ENCODE data around the gene IFNE. TPM values are rescaled to one million over a fixed set of nuclear protein-coding genes. Genes with fewer than 3 reads are reported as not detected.

Gene IFNE
- total and polyA plus RNA-seq, 11 donors = 0.68 TPM; not detected in 10

DNA sequence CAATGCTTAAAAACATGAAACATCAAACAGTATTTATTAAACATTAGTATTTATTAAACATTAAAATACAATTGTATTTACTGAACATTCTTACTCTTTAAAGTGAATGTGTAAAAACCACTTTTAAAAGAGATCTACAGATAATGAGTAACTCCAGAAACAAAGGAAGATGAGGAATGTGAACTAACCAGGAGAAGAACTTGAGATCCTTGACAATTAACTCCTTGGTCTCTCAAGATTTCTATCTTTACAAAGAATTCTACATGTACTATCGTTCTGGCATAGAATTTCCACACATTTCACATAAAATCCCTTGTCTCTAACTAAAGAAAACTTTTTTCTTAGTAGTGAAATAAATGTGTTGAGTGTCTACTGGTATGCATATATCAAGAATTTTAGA lies 28.7 kb upstream of the IFNE start:
- no peaks in the 10 kb centered on the region for H3K36me3 ChIP-seq
- TF ChIP-seq, protein P1, sequence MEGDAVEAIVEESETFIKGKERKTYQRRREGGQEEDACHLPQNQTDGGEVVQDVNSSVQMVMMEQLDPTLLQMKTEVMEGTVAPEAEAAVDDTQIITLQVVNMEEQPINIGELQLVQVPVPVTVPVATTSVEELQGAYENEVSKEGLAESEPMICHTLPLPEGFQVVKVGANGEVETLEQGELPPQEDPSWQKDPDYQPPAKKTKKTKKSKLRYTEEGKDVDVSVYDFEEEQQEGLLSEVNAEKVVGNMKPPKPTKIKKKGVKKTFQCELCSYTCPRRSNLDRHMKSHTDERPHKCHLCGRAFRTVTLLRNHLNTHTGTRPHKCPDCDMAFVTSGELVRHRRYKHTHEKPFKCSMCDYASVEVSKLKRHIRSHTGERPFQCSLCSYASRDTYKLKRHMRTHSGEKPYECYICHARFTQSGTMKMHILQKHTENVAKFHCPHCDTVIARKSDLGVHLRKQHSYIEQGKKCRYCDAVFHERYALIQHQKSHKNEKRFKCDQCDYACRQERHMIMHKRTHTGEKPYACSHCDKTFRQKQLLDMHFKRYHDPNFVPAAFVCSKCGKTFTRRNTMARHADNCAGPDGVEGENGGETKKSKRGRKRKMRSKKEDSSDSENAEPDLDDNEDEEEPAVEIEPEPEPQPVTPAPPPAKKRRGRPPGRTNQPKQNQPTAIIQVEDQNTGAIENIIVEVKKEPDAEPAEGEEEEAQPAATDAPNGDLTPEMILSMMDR (IDR thresholded peaks at IDR 0.05) = no peak
- no peak for TF ChIP-seq POLR2A (IDR thresholded peaks at IDR 0.05)
- H3K4me3 ChIP-seq = no peak overlapping the region
- intact Hi-C loops (cut with DNase I) = no loop called here
- H3K9me3 ChIP-seq = no peaks in the 10 kb centered on the region
- no peak overlapping the region for H3K27ac ChIP-seq
- ATAC-seq = no peak
- DNase-seq = no peak
- no peaks in the 10 kb centered on the region for H3K27me3 ChIP-seq
- peaks cover 0 to 13% (median 0%) of the 10 kb centered on the region in 12 donors for H3K4me1 ChIP-seq
- WGBS, 4 donors = 41 to 59% (median 49%) methylated on average over 1 of the region's 1 CpG

DNA sequence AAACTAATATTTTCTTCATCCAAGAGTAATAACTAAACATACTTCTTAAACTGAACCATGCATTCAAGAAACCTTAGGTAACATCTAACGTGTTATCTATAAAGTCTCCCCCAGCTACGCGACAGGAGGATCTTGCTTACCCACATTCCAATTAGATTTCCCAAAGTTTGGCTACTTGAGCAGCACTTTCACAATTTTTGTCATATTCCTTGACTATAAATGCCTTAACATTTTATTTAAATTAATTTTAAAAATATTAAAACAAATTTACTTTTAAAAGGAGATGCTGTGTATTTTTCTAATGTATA lies 25.3 kb upstream of the IFNE start:
- DNase-seq (no peak), ATAC-seq (no peak)
- Histone ChIP-seq H3K27me3 (no peaks in the 10 kb centered on the region), H3K4me3 (no peak overlapping the region), H3K27ac (no peak overlapping the region), H3K36me3 (no peaks in the 10 kb centered on the region), H3K4me1 (peaks cover 0 to 13% (median 0%) of the 10 kb centered on the region in 12 donors), H3K9me3 (no peaks in the 10 kb centered on the region)
- intact Hi-C loops (cut with DNase I) = no loop called here
- TF ChIP-seq, protein P1 (IDR thresholded peaks at IDR 0.05) = no peak
- no peak for TF ChIP-seq POLR2A (IDR thresholded peaks at IDR 0.05)
- 75 to 83% (median 80%) methylated on average over 3 of the region's 3 CpGs for WGBS, 4 donors

DNA sequence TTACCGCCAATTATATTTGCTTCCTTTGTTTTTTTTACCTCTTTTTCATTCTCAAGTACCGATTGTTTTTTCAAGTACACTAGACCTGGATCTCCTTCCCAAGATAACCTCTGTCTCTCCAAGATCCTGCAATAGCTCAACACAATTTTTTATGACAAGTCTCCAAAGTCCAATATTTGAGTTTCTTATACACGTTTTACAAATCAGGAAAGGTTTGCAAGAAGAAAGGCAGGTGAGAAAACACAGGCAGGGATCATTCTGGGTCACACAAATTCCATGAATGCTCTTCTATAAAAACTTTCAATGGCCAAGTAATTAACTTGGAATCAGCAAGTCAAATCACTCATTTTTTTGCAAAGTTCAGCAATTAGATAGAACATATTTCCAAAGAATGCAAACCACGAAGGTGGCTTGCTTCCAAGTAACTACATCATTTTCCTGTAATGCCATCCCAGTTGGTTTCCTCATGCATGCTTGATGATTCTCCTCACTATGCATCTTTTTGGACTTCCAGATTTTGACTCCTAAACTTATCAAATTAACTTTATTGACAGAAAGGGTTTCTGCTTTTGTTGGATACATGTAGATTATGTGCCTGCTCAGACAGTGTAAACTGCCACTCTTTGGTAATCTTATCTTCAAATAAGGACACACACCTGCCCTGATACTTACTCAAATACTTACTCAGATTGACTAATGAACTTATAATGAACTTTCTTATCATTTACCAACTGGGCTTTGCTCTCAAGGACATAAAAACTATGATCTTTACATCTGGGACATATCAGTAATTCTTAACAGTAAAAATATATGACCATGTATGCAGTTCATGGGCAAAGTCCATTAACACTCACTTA lies 24.7 kb upstream of the IFNE start:
- Histone ChIP-seq H3K4me1 (peaks cover 0 to 13% (median 0%) of the 10 kb centered on the region in 12 donors), H3K9me3 (no peaks in the 10 kb centered on the region), H3K27me3 (no peaks in the 10 kb centered on the region), H3K36me3 (no peaks in the 10 kb centered on the region), H3K27ac (no peak overlapping the region), H3K4me3 (no peak overlapping the region)
- intact Hi-C loops (cut with DNase I) = no loop called here
- ATAC-seq (no peak), DNase-seq (no peak)
- WGBS, 4 donors = 39 to 55% (median 48%) methylated on average over 4 of the region's 4 CpGs
- TF ChIP-seq, protein P1 (IDR thresholded peaks at IDR 0.05) = no peak
- no peak for TF ChIP-seq POLR2A (IDR thresholded peaks at IDR 0.05)

DNA sequence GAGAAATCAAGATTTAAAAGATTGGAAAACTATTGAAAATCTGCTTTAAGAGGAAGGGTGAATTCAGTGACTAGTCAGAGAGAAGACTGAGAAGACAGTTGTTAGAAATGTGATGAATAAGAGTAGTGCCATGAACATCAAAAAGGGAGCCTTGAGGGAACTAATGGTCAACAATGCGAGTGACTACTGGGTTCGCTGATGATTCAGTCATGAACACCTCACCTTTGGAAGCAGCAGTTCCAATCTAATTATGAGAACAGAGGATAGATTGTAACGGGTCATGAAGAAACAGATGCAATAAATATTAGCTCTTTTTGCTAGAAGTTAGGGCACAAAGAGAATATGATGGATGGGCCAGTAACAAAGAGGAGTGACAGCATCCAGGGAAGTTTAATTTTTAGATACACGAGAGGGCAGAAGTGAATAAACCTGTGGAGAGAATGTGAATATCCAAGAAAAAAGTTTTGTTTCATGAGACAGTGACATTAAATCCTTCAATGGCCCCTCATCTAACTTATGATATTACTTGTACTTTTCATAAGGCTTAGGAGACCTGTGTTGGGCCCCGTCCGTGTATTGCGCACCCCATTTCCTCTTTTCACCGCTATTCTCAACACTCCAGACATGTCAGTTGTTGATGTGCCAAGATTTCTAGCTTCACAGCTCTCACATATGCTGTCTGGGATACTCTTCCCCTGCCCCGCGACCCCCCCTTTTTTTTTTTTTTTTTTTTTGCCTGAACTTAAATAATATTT lies 23.5 kb upstream of the IFNE start:
- intact Hi-C loops (cut with DNase I) = no loop called here
- H3K36me3 ChIP-seq = no peaks in the 10 kb centered on the region
- no peak for ATAC-seq

More for the DNA sequence above, 23.5 kb upstream of the IFNE start:
- peaks cover 0 to 13% (median 0%) of the 10 kb centered on the region in 12 donors for H3K4me1 ChIP-seq
- DNase-seq = no peak
- no peaks in the 10 kb centered on the region for H3K9me3 ChIP-seq
- TF ChIP-seq, protein P1 (IDR thresholded peaks at IDR 0.05) = no peak
- no peak for TF ChIP-seq POLR2A (IDR thresholded peaks at IDR 0.05)
- WGBS, 4 donors = 66 to 71% (median 69%) methylated on average over 10 of the region's 10 CpGs
- no peak overlapping the region for H3K4me3 ChIP-seq
- no peaks in the 10 kb centered on the region for H3K27me3 ChIP-seq
- no peak overlapping the region for H3K27ac ChIP-seq
